ENCODE data around the gene INSIG1.

- TF ChIP-seq EZH2 (IDR thresholded peaks at IDR 0.05; ENCODE audit: insufficient read depth, poor library complexity, severe bottlenecking) (no peak), EZH2phosphoT487 (IDR thresholded peaks at IDR 0.05; ENCODE audit: insufficient read depth, low read depth) (no peak)
Measured at GRCh38 chr7:155289107-155289506, 8.6 kb upstream of the INSIG1 start.
